ENCODE data around the gene SLC38A10. TPM values are rescaled to one million over a fixed set of nuclear protein-coding genes. Genes with fewer than 3 reads are reported as not detected.

SLC38A10 gene
- polyA plus RNA-seq, 1 donor from 2014 or later: 37.4 TPM

- no peak overlapping the region for H3K9ac ChIP-seq (ENCODE audit: low read length)
- H3K27ac ChIP-seq (ENCODE audit: low read length): no peak overlapping the region
- no peak for TF ChIP-seq TAF1 (IDR thresholded peaks at IDR 0.05; ENCODE audit: low read depth)
- no peak for TF ChIP-seq RAD21 (conservative IDR thresholded peaks at IDR 0.05)
- no peaks in the 10 kb centered on the region for H3K9me3 ChIP-seq (ENCODE audit: low read length)
- H3K4me3 ChIP-seq (ENCODE audit: low read length): no peak overlapping the region
- H3K9me2 ChIP-seq (ENCODE audit: insufficient read depth, low read length): no peaks in the 10 kb centered on the region
- H3K4me2 ChIP-seq (ENCODE audit: low read length): no peak overlapping the region
- H3F3A ChIP-seq (ENCODE audit: insufficient read depth, low read length, poor library complexity, severe bottlenecking): no peaks in the 10 kb centered on the region
- no peak overlapping the region for H2AFZ ChIP-seq (ENCODE audit: low read depth, low read length)
- H3K27me3 ChIP-seq (ENCODE audit: insufficient read depth, low read depth, low read length): no peaks in the 10 kb centered on the region
- no peaks in the 10 kb centered on the region for H4K20me1 ChIP-seq (ENCODE audit: insufficient read depth)
- no peaks in the 10 kb centered on the region for H3K36me3 ChIP-seq (ENCODE audit: insufficient read depth, low read length)
- no peaks in the 10 kb centered on the region for H3K79me2 ChIP-seq (replicated peaks; ENCODE audit: insufficient read depth, low read length)
Measured at GRCh38 chr17:81210466-81210865, 84.6 kb downstream of the SLC38A10 start.

- no peak overlapping the region for H3K4me3 ChIP-seq (ENCODE audit: low read length)
- H3K27me3 ChIP-seq (ENCODE audit: insufficient read depth, low read depth, low read length): no peaks in the 10 kb centered on the region
- no peaks in the 10 kb centered on the region for H3K79me2 ChIP-seq (replicated peaks; ENCODE audit: insufficient read depth, low read length)
- no peaks in the 10 kb centered on the region for H3K9me2 ChIP-seq (ENCODE audit: insufficient read depth, low read length)
- H4K20me1 ChIP-seq (ENCODE audit: insufficient read depth): no peaks in the 10 kb centered on the region
- no peak overlapping the region for H3K27ac ChIP-seq (ENCODE audit: low read length)
- no peaks in the 10 kb centered on the region for H3K36me3 ChIP-seq (ENCODE audit: insufficient read depth, low read length)
- H3K4me2 ChIP-seq (ENCODE audit: low read length): no peak overlapping the region
- H2AFZ ChIP-seq (ENCODE audit: low read depth, low read length): no peak overlapping the region
- H3K9ac ChIP-seq (ENCODE audit: low read length): no peak overlapping the region
- H3F3A ChIP-seq (ENCODE audit: insufficient read depth, low read length, poor library complexity, severe bottlenecking): no peaks in the 10 kb centered on the region
- no peaks in the 10 kb centered on the region for H3K9me3 ChIP-seq (ENCODE audit: low read length)
- TF ChIP-seq CTCF (IDR thresholded peaks at IDR 0.05; ENCODE audit: poor library complexity, severe bottlenecking) (no peak), TAF1 (IDR thresholded peaks at IDR 0.05; ENCODE audit: low read depth) (no peak), MXI1 (conservative IDR thresholded peaks at IDR 0.05; ENCODE audit: poor library complexity, severe bottlenecking) (no peak), SMC3 (conservative IDR thresholded peaks at IDR 0.05; ENCODE audit: poor library complexity) (no peak), POLR2AphosphoS5 (IDR thresholded peaks at IDR 0.05) (no peak), RAD21 (conservative IDR thresholded peaks at IDR 0.05) (no peak), REST (IDR thresholded peaks at IDR 0.05; ENCODE audit: borderline replicate concordance) (no peak), EZH2 (IDR thresholded peaks at IDR 0.05; ENCODE audit: borderline replicate concordance, insufficient read depth, low read length, poor library complexity, severe bottlenecking) (no peak), EP300 (conservative IDR thresholded peaks at IDR 0.05; ENCODE audit: poor library complexity, severe bottlenecking) (no peak)
Measured at GRCh38 chr17:81209141-81209540, 86.0 kb downstream of the SLC38A10 start.

- no peak overlapping the region for H3K27ac ChIP-seq (ENCODE audit: low read length)
- no peak overlapping the region for H3K4me3 ChIP-seq (ENCODE audit: low read length)
- no peaks in the 10 kb centered on the region for H3K9me2 ChIP-seq (ENCODE audit: insufficient read depth, low read length)
- H3K9ac ChIP-seq (ENCODE audit: low read length): no peak overlapping the region
- no peaks in the 10 kb centered on the region for H3K9me3 ChIP-seq (ENCODE audit: low read length)
- no peaks in the 10 kb centered on the region for H3K27me3 ChIP-seq (ENCODE audit: insufficient read depth, low read depth, low read length)
- no peak overlapping the region for H2AFZ ChIP-seq (ENCODE audit: low read depth, low read length)
- no peak overlapping the region for H3K4me2 ChIP-seq (ENCODE audit: low read length)
- H3K79me2 ChIP-seq (replicated peaks; ENCODE audit: insufficient read depth, low read length): no peaks in the 10 kb centered on the region
- H4K20me1 ChIP-seq (ENCODE audit: insufficient read depth): no peaks in the 10 kb centered on the region
- H3F3A ChIP-seq (ENCODE audit: insufficient read depth, low read length, poor library complexity, severe bottlenecking): no peaks in the 10 kb centered on the region
- H3K36me3 ChIP-seq (ENCODE audit: insufficient read depth, low read length): no peaks in the 10 kb centered on the region
- TF ChIP-seq MXI1 (conservative IDR thresholded peaks at IDR 0.05; ENCODE audit: poor library complexity, severe bottlenecking): no peak
- TF ChIP-seq EZH2 (IDR thresholded peaks at IDR 0.05; ENCODE audit: borderline replicate concordance, insufficient read depth, low read length, poor library complexity, severe bottlenecking): no peak
- no peak for TF ChIP-seq RAD21 (conservative IDR thresholded peaks at IDR 0.05)
- TF ChIP-seq SMC3 (conservative IDR thresholded peaks at IDR 0.05; ENCODE audit: poor library complexity): no peak
- TF ChIP-seq REST (IDR thresholded peaks at IDR 0.05; ENCODE audit: borderline replicate concordance): no peak
- TF ChIP-seq TAF1 (IDR thresholded peaks at IDR 0.05; ENCODE audit: low read depth): no peak
- TF ChIP-seq EP300 (conservative IDR thresholded peaks at IDR 0.05; ENCODE audit: poor library complexity, severe bottlenecking): no peak
- TF ChIP-seq CTCF (IDR thresholded peaks at IDR 0.05; ENCODE audit: poor library complexity, severe bottlenecking): no peak
- no peak for TF ChIP-seq POLR2AphosphoS5 (IDR thresholded peaks at IDR 0.05)
Measured at GRCh38 chr17:81208651-81209050, 86.5 kb downstream of the SLC38A10 start.
